SHP77 (cell line): ENCODE results near the gene NANOG.
"Not testable (repeated sequence)": the region's sequence is repeated elsewhere in the genome, so short reads cannot be mapped to it uniquely, and the experiment has no call there.

Experiments used
- DNase-seq, 2 experiments: peaks; one replicate each; lab custom pipeline; 2025; lab: John Stamatoyannopoulos, UW

The NANOG gene

GRCh38 chr12:7788884-7789528 lies at the start of gene NANOG:
Gene NANOG (plus strand): TSS chr12:7789402. CDS start chr12:7789615, 213 bp downstream.
- DNase-seq: not testable (repeated sequence)

DNA sequence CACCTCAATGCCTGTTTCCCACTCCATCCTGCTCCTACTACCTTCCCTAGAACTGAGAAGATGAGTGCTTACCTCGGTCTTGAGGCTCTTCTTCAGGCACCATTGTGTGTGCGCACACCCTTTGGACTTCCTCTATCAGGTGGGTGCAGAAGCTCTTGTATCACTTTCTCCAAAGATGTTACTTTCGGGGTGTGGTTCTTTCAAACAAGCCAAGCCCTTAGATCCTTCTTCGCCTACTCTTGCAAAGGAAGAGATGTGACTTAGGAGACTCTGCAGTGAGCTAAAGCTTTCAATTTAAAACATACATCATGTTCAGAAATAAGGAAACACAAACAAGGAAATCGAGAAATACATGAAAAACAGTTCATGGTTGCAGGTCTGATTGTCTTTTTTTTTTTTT lies 42.0 kb upstream of the NANOG start, which contains the start of gene CLEC4C:
Gene CLEC4C, minus strand, starts transcription at position 130 of the 400 bp plus-strand sequence. Its CDS starts 27 bp downstream, at position 103.
- DNase-seq: no peak

GRCh38 chr12:7748852-7749251 lies 40.4 kb upstream of the NANOG start:
- no peak for DNase-seq

DNA sequence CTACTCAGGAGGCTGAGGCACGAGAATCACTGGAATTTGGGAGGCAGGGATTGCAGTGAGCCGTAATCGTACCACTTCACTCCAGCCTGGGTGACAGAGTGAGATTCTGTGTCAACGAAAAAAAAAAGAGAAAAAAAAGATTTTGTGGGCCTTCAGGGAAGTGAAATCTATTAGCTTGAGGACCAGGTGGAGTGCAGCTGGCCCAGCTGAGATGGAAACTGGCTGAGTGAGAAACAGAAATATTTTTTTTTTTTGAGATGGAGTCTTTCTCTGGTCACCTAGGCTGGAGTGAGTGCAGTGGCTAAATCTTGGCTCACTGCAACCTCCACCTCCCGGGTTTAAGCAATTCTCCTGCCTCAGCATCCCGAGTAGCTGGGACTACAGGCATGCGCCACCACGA lies 39.8 kb upstream of the NANOG start:
- DNase-seq: no peak

DNA sequence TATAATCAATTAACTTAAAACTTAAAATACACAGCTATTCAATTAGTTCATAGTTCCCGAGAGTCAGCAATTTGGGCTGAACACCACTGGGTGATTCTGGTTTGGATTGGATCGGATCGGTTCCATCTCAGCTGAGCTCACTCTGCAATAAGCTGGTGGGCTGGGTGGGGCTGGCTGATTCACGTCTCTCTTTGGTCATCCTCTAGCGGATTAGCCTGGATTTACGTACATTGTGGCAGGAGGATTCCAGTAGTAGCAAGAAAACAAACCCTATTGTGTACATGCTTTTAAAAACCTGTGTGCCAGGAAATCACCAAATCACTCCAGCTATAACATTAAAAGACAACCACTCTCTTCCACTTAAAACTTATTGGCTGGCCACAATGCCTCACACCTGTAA lies 38.9 kb upstream of the NANOG start:
- no peak for DNase-seq

GRCh38 chr12:7751394-7751793 lies 37.8 kb upstream of the NANOG start:
- DNase-seq: no peak

DNA sequence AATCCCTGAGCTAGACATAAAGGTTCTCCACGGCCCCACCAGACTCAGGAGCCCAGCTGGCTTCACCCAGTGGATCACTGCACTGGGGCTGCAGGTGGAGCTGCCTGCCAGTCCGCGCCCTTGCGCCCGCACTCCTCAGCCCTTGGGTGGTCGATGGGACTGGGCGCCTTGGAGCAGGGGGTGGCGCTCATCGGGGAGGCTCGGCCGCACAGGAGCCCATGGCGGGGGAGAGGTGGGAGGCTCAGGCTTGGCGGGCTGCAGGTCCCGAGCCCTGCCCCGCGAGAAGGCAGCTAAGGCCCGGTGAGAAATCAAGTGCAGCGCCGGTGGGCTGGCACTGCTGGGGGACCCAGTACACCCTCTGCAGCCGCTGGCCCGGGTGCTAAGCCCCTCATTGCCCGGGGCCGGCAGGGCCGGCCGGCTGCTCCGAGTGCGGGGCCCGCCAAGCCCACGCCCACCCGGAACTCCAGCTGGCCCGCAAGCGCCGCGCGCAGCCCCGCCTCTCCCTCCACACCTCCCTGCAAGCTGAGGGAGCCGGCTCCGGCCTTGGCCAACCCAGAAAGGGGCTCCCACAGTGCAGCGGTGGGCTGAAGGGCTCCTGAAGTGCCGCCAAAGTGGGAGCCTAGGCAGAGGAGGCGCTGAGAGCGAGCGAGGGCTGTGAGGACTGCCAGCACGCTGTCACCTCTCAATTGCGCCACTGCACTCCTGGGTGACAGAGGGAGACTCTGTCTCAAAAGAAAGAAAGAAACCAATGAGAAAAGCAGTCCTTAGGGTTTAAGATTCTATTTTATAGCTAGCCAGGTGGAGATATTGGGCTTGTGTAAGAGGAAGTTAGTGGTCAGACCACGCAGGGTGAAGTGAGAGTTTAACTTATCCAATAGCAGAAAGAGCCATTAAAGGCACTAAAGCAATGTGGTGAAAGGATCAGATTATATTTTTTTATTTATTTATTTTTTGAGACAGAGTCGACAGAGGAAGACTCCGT lies 37.0 kb upstream of the NANOG start:
- DNase-seq: not testable (repeated sequence)

GRCh38 chr12:7755668-7756067 lies 33.5 kb upstream of the NANOG start:
- not testable (repeated sequence) for DNase-seq

- DNase-seq: no peak
These were observed 32.2 kb upstream of the NANOG start for GRCh38 chr12:7756993-7757392.

DNA sequence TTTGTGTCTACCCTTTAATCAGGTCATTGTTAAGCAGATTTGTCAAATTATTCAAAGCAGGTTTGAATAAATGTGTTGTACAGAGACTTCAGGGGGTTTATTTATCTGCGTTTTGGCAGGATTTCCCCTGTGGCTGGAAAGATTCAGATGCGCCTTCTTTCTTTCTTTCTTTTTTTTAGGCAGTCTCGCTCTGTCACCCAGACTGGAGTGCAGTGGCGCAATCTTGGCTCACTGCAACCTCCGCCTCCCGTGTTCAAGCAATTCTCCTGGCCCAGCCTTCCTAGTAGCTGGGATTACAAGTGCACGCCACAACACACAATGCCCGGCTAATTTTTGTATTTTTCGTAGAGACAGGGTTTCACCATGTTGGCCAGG lies 30.4 kb upstream of the NANOG start:
- DNase-seq: no peak

- no peak for DNase-seq
These were observed 19.2 kb upstream of the NANOG start for GRCh38 chr12:7769999-7770398.

DNA sequence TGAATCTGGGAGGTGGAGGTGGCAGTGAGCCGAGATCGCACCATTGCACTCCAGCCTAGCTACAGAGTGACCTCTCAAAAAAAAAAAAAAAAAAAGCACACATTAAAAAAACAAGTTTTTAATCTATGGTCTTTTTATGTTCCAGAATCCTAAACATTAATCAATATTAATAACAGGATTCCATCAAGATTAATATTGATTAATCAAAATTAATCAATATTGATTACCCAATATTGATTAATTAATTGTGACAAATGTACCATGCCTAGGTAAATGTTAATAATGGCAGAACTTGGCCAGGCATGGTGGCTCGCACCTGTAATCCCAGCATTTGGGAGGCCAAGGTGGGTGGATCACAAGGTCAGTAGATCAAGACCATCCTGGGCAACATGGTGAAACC lies 7.9 kb upstream of the NANOG start:
- DNase-seq: no peak

- no peak for DNase-seq
These were observed 7.1 kb upstream of the NANOG start for GRCh38 chr12:7782055-7782454.

DNA sequence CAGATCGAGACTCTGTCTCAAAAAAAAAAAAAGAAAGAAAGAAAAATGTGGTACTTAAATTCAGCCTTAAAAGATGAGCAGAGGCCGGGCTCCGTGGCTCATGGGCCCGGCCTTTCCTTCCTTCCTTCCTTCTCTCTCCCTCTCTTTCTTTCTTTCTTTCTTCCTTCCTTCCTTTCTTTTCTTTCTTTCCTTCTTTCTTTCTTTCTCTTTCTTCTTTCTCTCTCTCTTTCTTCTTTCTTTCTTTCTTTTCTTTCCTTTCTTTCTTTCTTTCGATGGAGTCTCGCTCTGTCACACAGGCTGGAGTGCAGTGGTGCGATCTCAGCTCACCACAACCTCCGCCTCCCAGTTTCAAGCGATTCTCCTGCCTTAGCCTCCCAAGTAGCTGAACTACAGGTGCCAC lies 5.8 kb upstream of the NANOG start:
- not testable (repeated sequence) for DNase-seq

DNA sequence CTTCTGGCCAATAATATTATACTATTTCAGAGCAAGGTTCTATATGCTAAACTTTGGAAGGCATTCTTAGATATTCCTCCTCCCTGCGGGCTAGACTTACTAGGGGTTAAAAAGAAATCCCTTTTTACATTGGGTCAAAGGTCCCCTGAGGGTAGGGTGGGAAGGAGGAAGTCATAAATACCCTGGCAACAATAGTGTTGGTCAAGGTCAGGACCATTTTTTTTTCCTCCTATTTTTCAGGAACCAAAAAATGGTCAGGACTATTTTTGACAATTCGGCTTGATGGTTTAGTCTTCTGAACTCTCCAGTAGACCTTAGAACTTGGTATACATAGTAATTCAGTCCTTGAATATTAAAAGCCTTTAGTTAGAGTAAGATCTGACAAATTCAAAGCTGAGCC lies 4.5 kb upstream of the NANOG start:
- no peak for DNase-seq

GRCh38 chr12:7787574-7788293 lies 1.5 kb upstream of the NANOG start:
- no peak for DNase-seq

- no peak for DNase-seq
These were observed 925 bp upstream of the NANOG start for GRCh38 chr12:7788294-7788660.

DNA sequence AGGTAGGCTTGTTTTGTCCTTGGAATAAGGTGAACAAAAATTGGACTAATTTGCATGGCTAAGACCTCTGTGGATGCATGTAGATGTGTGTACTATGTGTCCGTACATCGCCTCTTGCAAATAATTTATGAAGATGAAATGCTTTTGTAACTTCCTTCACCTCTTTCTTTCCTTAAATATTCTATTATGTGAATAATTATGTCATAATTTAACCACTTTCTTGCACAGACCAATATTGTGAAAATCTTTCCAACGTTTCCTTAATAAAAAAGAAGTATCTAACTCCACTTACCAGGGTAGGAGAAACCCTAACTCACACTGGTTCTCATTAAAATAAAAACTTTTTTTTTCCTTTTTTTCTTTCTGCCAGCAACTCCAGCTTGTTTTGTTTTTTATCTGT lies 4.0 kb downstream of the NANOG start:
- DNase-seq: no peak

- not testable (repeated sequence) for DNase-seq
These were observed 8.1 kb downstream of the NANOG start for GRCh38 chr12:7797269-7797668.

- DNase-seq: no peak
These were observed 8.6 kb downstream of the NANOG start for GRCh38 chr12:7797698-7798398.

DNA sequence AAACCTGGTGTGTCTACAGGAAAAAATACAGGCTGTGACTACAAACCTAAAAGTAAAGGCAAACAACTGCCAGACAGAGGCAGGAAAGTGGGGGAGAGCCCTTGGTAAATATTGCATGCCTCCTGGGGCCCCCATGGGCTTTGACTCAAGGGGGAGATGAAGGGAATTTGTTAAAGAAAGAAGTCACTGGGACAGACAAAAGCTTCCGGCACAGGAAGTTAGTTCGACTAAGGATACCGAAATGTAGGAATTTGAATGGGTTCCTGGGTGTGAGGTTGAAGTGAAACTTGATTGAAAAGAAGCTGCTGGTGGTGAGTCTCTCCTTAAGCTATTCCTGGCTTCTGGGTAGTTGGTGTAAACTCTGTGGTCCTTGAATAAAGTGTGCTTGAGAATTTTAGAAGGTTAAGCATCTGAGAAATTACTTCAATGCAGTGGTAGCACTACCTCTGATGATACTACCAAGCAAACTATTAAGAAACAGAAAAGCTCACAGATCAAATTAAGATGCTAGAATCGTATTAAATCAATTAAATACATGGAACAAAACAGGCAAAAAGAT lies 9.6 kb downstream of the NANOG start:
- DNase-seq: not testable (repeated sequence)

DNA sequence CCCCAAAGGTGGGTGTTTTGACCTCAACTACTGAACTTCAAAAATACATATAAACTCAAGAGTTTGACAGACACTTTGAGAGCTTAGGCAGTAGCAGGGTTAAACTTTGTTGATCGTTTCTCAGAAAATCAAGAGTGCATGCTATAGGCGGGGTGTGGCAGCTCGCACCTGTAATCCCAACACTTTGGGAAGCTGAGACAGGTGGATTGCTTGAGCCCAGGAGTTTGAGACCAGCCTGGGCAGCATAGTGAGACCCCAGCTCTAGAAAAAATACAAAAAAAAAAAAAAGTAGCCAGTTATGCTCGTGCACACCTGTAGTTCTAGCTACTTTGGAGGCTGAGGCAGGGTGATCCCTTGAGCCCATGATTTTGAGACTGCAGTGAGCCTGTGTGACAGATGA lies 12.3 kb downstream of the NANOG start:
- DNase-seq: no peak
